GM18867 (cell line): ENCODE results near the gene PRSS2.
"Not testable (repeated sequence)": the region's sequence is repeated elsewhere in the genome, so short reads cannot be mapped to it uniquely, and the experiment has no call there.

Experiments used
- ATAC-seq: cut with Tn5 transposase; IDR thresholded peaks from one replicate; pipeline ENCODE4 v1.9.1; 2021; ENCODE audit warnings: mild to moderate bottlenecking, moderate library complexity; ENCODE audit not compliant: unreplicated experiment

The PRSS2 gene

GRCh38 chr7:142758312-142758711 lies 12.5 kb upstream of the PRSS2 start:
- not testable (repeated sequence) for ATAC-seq

GRCh38 chr7:142759433-142759832 lies 11.3 kb upstream of the PRSS2 start:
- no peak for ATAC-seq

- no peak for ATAC-seq
Measured at GRCh38 chr7:142760071-142760642, 10.6 kb upstream of the PRSS2 start.

- ATAC-seq: not testable (repeated sequence)
Measured at GRCh38 chr7:142761606-142762005, 9.2 kb upstream of the PRSS2 start.

GRCh38 chr7:142762104-142762503 lies 8.7 kb upstream of the PRSS2 start:
- ATAC-seq: no peak

- ATAC-seq: no peak
Measured at GRCh38 chr7:142767451-142767850, 3.3 kb upstream of the PRSS2 start.

GRCh38 chr7:142767861-142768260 lies 2.9 kb upstream of the PRSS2 start:
- ATAC-seq: no peak

- not testable (repeated sequence) for ATAC-seq
Measured at GRCh38 chr7:142768885-142769284, 1.9 kb upstream of the PRSS2 start.

GRCh38 chr7:142771353-142771723 lies 568 bp downstream of the PRSS2 start:
- peak; percentile 92 for ATAC-seq

GRCh38 chr7:142772051-142772450 lies 1.3 kb downstream of the PRSS2 start:
- no peak for ATAC-seq

- no peak for ATAC-seq
Measured at GRCh38 chr7:142772673-142773072, 1.9 kb downstream of the PRSS2 start.

- no peak for ATAC-seq
Measured at GRCh38 chr7:142773230-142773629, 2.5 kb downstream of the PRSS2 start.

- no peak for ATAC-seq
Measured at GRCh38 chr7:142773937-142774744, 3.4 kb downstream of the PRSS2 start.

- ATAC-seq: no peak
Measured at GRCh38 chr7:142774826-142775225, 4.1 kb downstream of the PRSS2 start.

GRCh38 chr7:142775351-142776115 lies 4.8 kb downstream of the PRSS2 start:
- not testable (repeated sequence) for ATAC-seq

GRCh38 chr7:142776206-142776844 lies 5.6 kb downstream of the PRSS2 start:
- no peak for ATAC-seq

- ATAC-seq: not testable (repeated sequence)
Measured at GRCh38 chr7:142776845-142777225, 6.1 kb downstream of the PRSS2 start.

- no peak for ATAC-seq
Measured at GRCh38 chr7:142777318-142777717, 6.5 kb downstream of the PRSS2 start.

GRCh38 chr7:142782922-142783900 lies 12.4 kb downstream of the PRSS2 start:
- peak; percentile 90 for ATAC-seq

- no peak for ATAC-seq
Measured at GRCh38 chr7:142784096-142784495, 13.3 kb downstream of the PRSS2 start.
